Activated T-cell treated with anti-CD3 and anti-CD28 coated beads for 4 hours (primary cell): ENCODE measurements around the gene TUBA1C.
"Not testable (repeated sequence)": the region's sequence is repeated elsewhere in the genome, so short reads cannot be mapped to it uniquely, and the experiment has no call there.

ENCODE experiments used
- DNase-seq: peaks from one replicate; pipeline ENCODE4 v3.0.0-alpha.2; 2020

Gene TUBA1C

DNA sequence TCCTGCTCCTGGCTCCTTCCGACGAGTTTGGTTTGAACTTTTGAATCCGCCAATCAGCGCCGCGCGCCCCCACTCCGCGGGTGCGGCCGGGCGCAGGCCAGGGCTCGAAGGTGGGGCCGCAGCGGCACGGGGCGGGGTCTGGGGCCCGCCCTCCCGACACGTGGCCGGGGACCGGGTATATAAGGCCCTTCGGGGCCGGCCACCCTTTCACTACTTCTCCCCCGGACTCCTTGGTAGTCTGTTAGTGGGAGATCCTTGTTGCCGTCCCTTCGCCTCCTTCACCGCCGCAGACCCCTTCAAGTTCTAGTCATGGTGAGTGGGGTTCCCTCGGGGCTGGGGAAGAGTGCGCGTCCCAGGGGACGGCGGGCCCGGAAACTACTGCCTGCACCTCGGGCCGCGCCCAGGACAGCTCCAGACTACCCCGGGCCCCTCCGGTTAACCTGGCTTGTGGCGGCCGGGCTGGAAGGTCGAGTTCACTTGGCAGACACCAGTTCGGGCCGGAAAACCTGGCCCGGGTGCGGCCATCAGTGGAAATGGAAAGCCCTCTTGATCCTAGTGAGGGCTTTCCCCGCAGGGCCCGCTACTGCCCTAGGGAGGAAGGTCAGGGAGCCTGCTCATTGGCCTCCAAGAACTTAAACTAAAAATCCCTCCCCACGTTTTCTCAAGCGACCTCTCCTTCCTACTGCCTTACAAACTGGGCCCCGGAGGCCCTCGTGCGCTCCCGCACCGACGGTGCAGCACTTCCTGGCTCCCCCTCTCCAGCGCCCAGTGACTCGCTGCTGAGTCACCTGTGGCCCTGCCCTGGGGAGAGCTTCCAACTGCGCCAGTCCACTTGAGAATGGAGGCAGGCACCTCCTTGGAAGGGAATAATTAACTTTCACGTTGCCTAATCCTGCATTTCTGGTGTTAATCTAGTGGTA is at the start of gene TUBA1C:
TUBA1C (plus strand) TSS at position 210 of the 920 bp plus-strand sequence; CDS start at position 310, 100 bp downstream.
- peak; percentile 84 for DNase-seq

- no peak for DNase-seq
Observed at GRCh38 chr12:49219417-49220026, 45.4 kb upstream of the TUBA1C start.

DNA sequence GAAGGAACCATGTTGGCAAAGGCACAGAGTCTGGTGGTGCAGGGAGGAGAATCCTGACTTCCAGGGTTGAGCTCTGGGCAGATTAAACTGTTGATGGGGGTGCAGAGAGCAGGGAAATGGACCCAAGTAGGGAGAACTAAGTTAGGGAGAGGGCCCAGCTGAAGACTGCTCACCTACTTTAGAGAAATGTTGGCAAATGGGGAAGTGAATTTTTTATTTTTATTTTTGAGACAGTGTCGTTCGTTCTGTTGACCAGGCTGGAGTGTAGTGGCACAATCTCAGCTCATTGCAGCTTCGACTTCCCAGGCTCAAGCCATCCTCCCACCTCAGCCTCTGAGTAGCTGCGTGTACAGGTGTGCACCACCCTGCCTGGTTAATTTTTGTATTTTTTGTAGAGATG is 43.9 kb upstream of the TUBA1C start:
- DNase-seq: no peak

DNA sequence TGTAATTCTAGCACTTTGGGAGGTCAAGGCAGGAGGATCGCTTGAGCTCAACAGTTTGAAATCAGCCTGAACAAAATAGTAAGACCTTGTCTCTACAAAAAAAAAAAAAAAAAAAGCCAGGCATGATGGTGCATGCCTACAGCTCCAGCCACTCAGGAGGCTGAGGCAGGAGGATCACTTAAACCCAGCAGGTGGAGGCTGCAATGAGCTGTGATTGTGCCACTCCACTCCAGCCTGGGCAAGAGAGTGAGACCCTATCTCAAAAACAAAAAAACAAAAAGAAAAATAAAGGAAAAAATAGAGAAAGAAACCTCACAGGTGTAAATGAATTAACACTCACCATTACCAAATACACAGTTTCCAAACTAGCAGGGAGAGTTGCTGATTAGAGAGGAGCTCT is 41.8 kb upstream of the TUBA1C start:
- DNase-seq: no peak

GRCh38 chr12:49223590-49224369 is 41.1 kb upstream of the TUBA1C start:
- DNase-seq: no peak

DNA sequence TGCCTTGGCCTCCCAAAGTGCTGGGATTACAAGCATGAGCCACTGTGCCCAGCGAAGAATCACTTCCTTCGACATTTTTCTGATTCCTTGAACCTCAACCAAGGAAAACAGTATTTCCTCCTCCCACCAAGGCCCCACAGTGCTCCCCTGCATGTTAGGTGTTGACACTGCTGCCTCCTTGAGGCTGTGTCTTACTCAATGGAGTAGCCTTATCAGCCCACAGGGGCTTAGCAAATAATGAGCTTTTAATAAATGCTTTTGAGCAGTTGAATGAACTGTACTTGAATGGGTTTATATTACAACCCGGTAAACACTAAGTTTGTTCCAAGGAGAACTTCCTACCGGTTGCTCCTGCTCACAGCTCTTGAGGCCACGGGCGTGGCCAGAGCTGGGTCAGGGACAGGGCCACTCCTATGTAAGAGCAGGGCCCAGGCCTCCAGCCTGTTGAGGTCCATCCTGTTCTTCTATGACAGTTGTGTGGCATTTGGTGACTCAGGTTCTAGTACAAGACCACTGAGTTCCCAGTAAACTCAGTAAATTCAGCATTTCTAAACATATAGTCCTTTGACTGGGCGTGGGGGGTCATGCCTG is 39.2 kb upstream of the TUBA1C start:
- DNase-seq: no peak

- DNase-seq: no peak
Observed at GRCh38 chr12:49227713-49228112, 37.2 kb upstream of the TUBA1C start.

DNA sequence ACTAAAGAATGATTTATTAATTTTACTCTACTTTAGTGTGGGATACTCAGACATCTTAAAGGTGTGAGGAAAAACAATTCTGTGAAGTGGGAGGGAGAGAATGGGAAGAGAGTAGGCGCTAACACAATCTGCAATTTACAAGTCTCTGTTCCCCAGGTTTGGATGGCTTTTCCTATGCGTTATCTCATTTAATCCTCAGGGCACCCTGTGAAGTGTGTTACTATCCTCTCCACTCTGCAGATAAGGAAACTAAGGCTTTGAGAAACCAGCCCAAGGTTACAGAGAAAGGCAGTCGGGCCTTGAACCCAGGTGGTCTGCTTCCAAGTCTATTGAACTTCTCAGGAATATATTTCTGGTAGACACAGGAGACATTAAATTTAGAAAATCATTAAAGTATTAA is 36.2 kb upstream of the TUBA1C start:
- no peak for DNase-seq

DNA sequence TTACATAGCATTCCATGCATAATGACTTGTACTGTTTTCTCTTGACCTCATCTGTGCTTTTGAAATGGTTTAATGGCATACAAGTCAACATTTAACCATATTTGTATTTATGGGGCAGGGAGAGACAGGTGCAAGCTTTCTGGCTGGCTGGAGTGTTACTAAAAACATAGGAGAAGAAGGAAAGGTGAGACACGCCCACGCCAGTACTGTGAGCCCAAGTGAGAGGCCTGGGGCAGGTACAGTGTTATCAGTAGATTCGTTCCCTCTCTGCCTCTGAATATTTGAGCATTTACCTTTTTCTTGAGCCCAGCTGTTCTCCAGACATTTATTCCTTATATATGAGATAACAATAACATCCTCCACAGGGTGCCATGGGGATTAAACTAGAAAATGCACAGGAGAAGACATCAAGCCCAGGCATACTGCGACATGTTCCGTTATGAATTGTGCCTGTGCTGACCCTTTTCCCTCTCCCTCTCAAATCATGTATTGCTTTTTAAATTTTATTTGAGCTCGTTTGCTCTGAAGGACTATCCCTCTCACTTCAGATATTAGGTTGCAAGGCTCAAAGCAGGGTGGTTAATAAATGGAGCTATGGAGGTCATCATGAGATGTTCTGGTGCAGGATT is 34.6 kb upstream of the TUBA1C start:
- no peak for DNase-seq

DNA sequence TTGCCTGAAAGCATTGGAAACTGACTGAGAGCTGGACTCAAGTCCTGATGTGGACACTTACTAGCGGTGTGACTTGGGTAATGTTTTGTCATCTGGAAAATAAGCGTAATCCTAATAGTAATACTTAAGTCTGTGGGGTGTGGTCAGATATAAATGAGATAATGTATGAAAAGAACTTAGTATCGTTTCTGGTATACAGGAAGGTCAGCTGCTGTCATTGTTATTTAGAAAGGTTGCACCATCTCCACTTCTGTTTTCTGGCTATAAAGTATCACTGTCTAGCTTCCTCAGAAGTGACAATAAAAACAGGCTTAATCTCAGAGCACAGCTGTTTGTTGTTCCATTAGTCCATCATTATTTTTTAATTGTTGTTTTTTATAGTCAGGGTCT is 34.1 kb upstream of the TUBA1C start:
- DNase-seq: no peak

DNA sequence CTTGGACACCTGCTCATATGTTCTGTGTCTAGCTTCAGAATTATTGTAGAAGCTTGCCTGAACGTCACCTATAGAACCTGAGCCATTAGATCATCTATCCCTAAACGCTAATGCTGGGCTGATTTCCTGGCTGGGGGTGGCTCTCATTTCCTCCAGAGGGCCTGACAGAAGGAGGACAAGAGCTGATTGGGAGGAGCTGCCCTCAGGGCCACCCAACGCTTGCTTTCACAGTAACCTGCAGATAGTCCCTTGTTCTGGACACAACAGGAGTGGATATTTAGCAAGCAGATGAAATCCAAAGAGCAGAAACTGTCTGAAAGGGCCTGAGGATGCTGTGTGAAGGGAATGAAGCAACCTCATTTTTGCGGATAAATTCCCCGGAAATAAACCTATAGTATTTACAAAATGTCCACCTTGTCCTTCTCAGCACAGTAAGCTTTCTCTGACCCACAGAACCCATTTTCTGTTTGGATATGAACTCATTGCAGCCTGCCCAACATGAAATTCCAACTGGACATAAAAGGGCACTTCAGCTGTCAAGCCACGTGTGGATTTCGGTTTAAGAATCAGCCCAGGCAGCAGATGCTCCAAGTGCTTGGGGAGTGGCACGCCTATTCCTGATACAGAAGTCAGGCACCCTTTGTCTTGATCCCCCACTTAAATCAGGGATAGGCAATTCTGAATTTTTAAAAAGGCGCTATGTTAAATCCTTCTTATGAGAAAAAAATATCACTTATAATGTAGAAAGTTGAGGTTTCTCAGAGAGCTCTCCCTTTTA is 32.8 kb upstream of the TUBA1C start:
- DNase-seq: no peak

- DNase-seq: no peak
Observed at GRCh38 chr12:49232940-49233841, 31.7 kb upstream of the TUBA1C start.

DNA sequence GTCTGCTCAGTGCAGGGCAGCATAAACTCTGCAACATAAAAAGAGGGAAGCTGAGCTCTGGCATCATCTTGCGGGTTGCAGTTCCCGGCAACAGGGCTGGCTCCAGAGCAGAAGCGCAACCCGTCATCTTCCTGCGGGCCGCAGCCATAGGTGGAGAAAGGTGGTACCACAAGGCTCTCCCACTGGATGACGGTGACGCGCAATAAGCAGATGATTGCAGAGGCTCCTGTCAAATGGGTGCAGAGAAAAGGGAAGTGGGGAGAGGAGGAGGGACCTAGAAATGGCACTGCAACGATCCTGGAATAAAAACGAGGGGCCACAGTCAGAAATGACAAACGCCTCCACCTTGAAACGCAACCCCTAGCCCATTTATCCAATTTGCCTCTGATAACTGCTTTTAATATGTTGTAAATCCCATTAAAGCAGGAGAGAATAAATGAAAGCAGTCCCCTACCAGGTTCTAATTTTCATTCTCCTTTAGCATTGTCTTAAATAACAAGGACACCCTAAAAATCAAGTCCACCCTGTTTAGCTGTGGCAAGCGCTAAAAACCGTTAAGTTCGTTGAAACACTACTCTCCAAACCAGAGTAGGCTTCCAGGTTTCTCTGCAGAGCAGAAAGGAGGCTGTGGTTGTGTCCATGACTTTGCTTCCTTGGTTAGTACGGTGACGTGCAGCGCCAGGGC is 30.9 kb upstream of the TUBA1C start:
- DNase-seq: no peak

DNA sequence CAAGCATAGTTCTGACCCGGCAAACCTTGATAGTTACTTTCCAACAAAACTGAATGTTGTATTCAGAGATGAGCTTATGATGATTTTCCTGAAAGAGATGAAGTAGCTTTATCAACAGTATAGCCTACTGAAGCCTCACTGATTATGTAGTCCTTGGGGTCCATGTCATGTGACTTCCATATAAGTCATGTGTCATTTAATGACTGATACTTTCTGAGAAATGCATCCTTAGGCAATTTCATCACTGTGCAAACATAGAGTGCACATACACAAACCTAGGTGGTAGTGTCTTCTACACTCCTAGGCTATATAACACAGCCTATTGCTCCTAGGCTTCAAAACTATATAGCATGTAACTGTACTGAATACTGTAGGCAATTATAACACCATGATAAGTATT is 28.5 kb upstream of the TUBA1C start:
- no peak for DNase-seq

DNA sequence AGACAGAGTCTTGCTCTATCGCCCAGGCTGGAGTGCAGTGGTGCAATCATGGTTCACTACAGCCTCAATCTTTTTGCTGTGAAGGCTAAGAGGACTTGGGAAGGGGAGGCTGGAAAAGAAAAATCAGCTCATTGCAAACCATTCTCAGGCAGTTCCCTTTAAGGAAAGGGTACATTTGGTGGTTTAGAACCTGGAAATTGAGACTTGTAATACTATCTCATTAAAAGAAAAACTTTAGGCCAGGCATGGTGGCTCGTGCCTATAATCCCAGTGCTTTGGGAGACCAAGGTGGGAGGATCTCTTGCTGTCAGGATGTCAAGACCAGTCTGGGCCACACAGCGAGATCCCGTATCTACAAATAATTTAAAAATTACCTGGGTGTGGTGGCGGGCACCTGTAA is 21.3 kb upstream of the TUBA1C start:
- no peak for DNase-seq

DNA sequence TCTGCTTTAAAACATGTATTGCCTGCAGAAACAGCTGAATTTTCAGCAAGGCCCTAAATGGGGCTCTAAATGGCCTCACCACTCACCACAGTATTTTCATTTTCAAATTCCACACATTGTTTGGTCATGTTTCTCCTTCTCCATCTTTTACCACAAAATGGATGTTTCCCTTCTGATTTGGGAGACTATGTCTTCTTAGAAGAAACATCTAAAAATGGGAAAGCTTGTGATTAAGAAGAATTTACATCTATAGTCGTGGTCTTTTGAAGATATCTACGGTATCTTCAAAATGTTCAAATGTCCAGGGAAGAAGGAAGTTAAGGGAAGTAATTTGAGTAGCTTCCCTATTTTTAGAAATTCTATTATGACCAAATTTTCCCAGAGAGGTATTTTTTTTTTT is 20.7 kb upstream of the TUBA1C start:
- no peak for DNase-seq

GRCh38 chr12:49251357-49251756 is 13.5 kb upstream of the TUBA1C start:
- no peak for DNase-seq

- no peak for DNase-seq
Observed at GRCh38 chr12:49253033-49253623, 11.8 kb upstream of the TUBA1C start.

DNA sequence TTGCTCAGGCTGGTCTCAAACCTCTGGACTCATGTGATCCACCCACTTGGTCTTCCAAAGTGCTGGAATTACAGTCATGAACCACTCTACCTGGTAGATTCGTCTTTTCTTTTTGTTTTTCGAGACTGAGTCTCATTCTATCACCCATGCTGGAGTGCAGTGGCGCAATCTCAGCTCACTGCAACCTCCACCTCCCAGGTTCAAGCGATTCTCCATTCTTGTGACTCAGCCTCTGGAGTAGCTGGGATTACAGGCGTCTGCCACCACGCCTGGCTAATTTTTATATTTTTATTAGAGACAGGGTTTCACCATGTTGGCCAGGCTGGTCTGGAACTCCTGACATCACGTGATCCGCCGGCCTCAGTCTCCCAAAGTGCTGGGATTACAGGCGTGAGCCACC is 9.4 kb upstream of the TUBA1C start:
- not testable (repeated sequence) for DNase-seq
